K562 (cell line): ENCODE results near the gene RMP24.

ENCODE experiments used
- ATAC-seq: fragments of 200-7000 bp; cut with Tn5 transposase; 3 replicates; pipeline ENCODE4 v1.9.1; 2020; ENCODE audit warnings: moderate library complexity
- BruUV-seq: library from RNA; stranded (reverse); fragments of 400-500 nt; replicated peaks from 2 replicates; lab custom pipeline; 2021; lab: Mats Ljungman, UMichigan
- CTCF ChIA-PET: fragments of 300-600 bp; formaldehyde crosslinking; extraction: SDS; loops from one replicate; lab custom pipeline; 2021; ENCODE audit warnings: low intra/inter-chr PET ratio; lab: Yijun Ruan, JAX
- POLR2A ChIA-PET: fragments of 300-600, 350-650 bp; sonication (Branson Sonifier 250); formaldehyde crosslinking; extraction: SDS; loops from one replicate; lab custom pipeline; 2021; ENCODE audit warnings: antibody characterized with exemption, inconsistent platforms; lab: Yijun Ruan, JAX
- DNase-seq, 4 experiments: peaks; one replicate each; pipeline versions ENCODE4 v3.0.0 to v3.0.0-alpha.2; 2011 to 2018; ENCODE audit warnings: low spot score in 3 of 4, mixed read lengths in 3 of 4; ENCODE audit errors: extremely low read depth in 1 of 4
- FAIRE-seq: peaks from 2 replicates; lab custom pipeline; 2011; peaks lifted over from hg19 to GRCh38; lab: Jason Lieb, UNC
- H2AFZ ChIP-seq: 2 replicates; pipeline ENCODE4 v1.6.0; 2011; ENCODE audit warnings: low read depth, low read length, control low read depth, inconsistent platforms
- H3K27ac ChIP-seq: fragments of 200-600 bp; 3 replicates; pipeline ENCODE4 v1.8.0; 2011; ENCODE audit warnings: low read depth, mild to moderate bottlenecking, control low read depth, inconsistent platforms, low read length, moderate library complexity, mixed read lengths; ENCODE audit errors: extremely low read depth
- H3K27me3 ChIP-seq, 2 experiments: fragments of 300-600 bp in 1 of 2; 2 replicates in 1 of 2; 3 replicates in 1 of 2; pipeline versions ENCODE4 v1.6.0 to v1.8.0; 2011; ENCODE audit warnings: inconsistent platforms in 2 of 2, low read length in 2 of 2, mild to moderate bottlenecking in 1 of 2, mixed read lengths in 1 of 2, moderate library complexity in 1 of 2; ENCODE audit not compliant: control insufficient read depth in 2 of 2, insufficient read depth in 2 of 2
- H3K36me3 ChIP-seq: fragments of 300-600 bp; 3 replicates; pipeline ENCODE4 v1.8.0; 2011; ENCODE audit warnings: mild to moderate bottlenecking, low read length, inconsistent platforms; ENCODE audit not compliant: control insufficient read depth, insufficient read depth
- H3K4me1 ChIP-seq, 2 experiments: fragments of 200-600 bp in 1 of 2; replicated peaks in 1 of 2; 2 replicates in 1 of 2; 3 replicates in 1 of 2; pipeline versions ENCODE4 v1.5.1 to v1.8.0; 2011; ENCODE audit warnings: inconsistent platforms in 2 of 2, low read length in 2 of 2, mild to moderate bottlenecking in 1 of 2, mixed read lengths in 1 of 2, moderate library complexity in 1 of 2; ENCODE audit not compliant: control insufficient read depth in 2 of 2, insufficient read depth in 2 of 2
- H3K4me2 ChIP-seq: 2 replicates; pipeline ENCODE4 v1.6.1; 2011; ENCODE audit warnings: low read length, control low read depth, inconsistent platforms, mixed read lengths; ENCODE audit not compliant: insufficient read depth
- H3K4me3 ChIP-seq: fragments of 200-600 bp; sonication (generic), shearing (Covaris generic); 2 replicates; pipeline ENCODE4 v1.5.1; 2016; ENCODE audit warnings: control low read depth, inconsistent platforms
- H3K79me2 ChIP-seq: fragments of 200-600 bp; 3 replicates; pipeline ENCODE4 v1.8.0; 2011; ENCODE audit warnings: low read length, inconsistent platforms; ENCODE audit not compliant: control insufficient read depth, insufficient read depth
- H3K9ac ChIP-seq, 2 experiments: 2 replicates each; pipeline versions ENCODE4 v1.6.0 to v1.6.1; 2011; ENCODE audit warnings: low read depth in 2 of 2, low read length in 2 of 2, control low read depth in 1 of 2, inconsistent platforms in 1 of 2, mild to moderate bottlenecking in 1 of 2, mixed read lengths in 1 of 2; ENCODE audit not compliant: insufficient read depth in 1 of 2
- H3K9me1 ChIP-seq: one replicate; pipeline ENCODE4 v1.6.0; 2011; ENCODE audit warnings: inconsistent platforms, mild to moderate bottlenecking, low read length, moderate library complexity; ENCODE audit not compliant: control insufficient read depth, insufficient read depth
- H3K9me3 ChIP-seq: replicated peaks from 2 replicates; pipeline ENCODE4 v1.5.1; 2011; ENCODE audit warnings: low read depth, low read length, inconsistent platforms; ENCODE audit not compliant: control insufficient read depth, insufficient read depth
- H4K20me1 ChIP-seq: replicated peaks from 2 replicates; pipeline ENCODE4 v1.6.1; 2011; ENCODE audit warnings: low read length, inconsistent platforms, mixed read lengths; ENCODE audit not compliant: control insufficient read depth, insufficient read depth
- DIDO1 ChIP-seq: fragments of 450-650 bp; IDR thresholded peaks from 2 replicates; pipeline ENCODE4 v1.6.1; 2016; ENCODE audit warnings: low read depth, missing biosample characterization, missing genetic modification characterization
- E2F6 ChIP-seq, 2 experiments: IDR thresholded peaks; 2 replicates each; pipeline ENCODE4 v1.6.1; 2011; ENCODE audit warnings: borderline replicate concordance in 1 of 2, control low read depth in 1 of 2, low read depth in 1 of 2, low read length in 1 of 2, mild to moderate bottlenecking in 1 of 2, mixed read lengths in 1 of 2, moderate library complexity in 1 of 2; ENCODE audit not compliant: insufficient read depth in 1 of 2, insufficient read length in 1 of 2, poor library complexity in 1 of 2, severe bottlenecking in 1 of 2; ENCODE audit errors: extremely low read depth in 1 of 2
- HMG20A ChIP-seq: fragments of 450-650 bp; formaldehyde crosslinking; conservative IDR thresholded peaks from 2 replicates; pipeline ENCODE4 v1.4.0; 2020; ENCODE audit warnings: mild to moderate bottlenecking, mixed read lengths
- NR2C1 ChIP-seq, 2 experiments: fragments of 450-650 bp; IDR thresholded peaks; 2 replicates each; pipeline ENCODE4 v1.6.1; 2017; ENCODE audit warnings: mild to moderate bottlenecking in 2 of 2, antibody characterized with exemption in 1 of 2, inconsistent platforms in 1 of 2, missing compliant biosample characterization in 1 of 2, missing genetic modification characterization in 1 of 2
- XRCC4 ChIP-seq: IDR thresholded peaks from one replicate; pipeline ENCODE4 v1.6.1; 2011; ENCODE audit not compliant: insufficient read depth, insufficient read length; ENCODE audit errors: extremely low read depth
- ZC3H11A ChIP-seq: IDR thresholded peaks from 2 replicates; pipeline ENCODE4 v1.6.1; 2012; ENCODE audit warnings: low read depth, low read length, improper control_type of control experiment
- ZEB2 ChIP-seq: fragments of 450-650 bp; IDR thresholded peaks from 2 replicates; pipeline ENCODE4 v1.6.1; 2016
- ZFP30 ChIP-seq: fragments of 250-450 bp; sonication (Bioruptor Pico); IDR thresholded peaks from 2 replicates; pipeline ENCODE4 v1.8.0; 2022; ENCODE audit warnings: moderate library complexity, mild to moderate bottlenecking, inconsistent platforms, borderline replicate concordance
- ZNF324 ChIP-seq: fragments of 250-450 bp; sonication (Bioruptor Pico); IDR thresholded peaks from 2 replicates; pipeline ENCODE4 v1.4.0; 2020; ENCODE audit warnings: mild to moderate bottlenecking
- ZNF57 ChIP-seq: fragments of 450-650 bp; formaldehyde crosslinking; IDR thresholded peaks from 2 replicates; pipeline ENCODE4 v1.4.0; 2020; ENCODE audit warnings: mild to moderate bottlenecking, moderate library complexity
- WGBS: fragments of 100-300 bp; shearing (Covaris generic); methylation state at CpG from one replicate; pipeline ENCODE4 v1.1.6; 2016; ENCODE audit warnings: low coverage, mixed read lengths; ENCODE audit not compliant: insufficient coverage; ENCODE audit errors: missing lambda C conversion rate; 5-methylcytosine and 5-hydroxymethylcytosine counted together
- in situ Hi-C: fragments of 300-500 bp; cut with MboI; formaldehyde crosslinking; loops from 4 replicates; pipeline ENCODE4 v1.15.0; 2018; ENCODE audit warnings: inconsistent platforms, mixed read lengths
- intact Hi-C: fragments of 100-400 bp; cut with micrococcal nuclease; formaldehyde crosslinking; loops from 2 replicates; pipeline ENCODE4 v1.14.2; 2022

Gene RMP24

DNA sequence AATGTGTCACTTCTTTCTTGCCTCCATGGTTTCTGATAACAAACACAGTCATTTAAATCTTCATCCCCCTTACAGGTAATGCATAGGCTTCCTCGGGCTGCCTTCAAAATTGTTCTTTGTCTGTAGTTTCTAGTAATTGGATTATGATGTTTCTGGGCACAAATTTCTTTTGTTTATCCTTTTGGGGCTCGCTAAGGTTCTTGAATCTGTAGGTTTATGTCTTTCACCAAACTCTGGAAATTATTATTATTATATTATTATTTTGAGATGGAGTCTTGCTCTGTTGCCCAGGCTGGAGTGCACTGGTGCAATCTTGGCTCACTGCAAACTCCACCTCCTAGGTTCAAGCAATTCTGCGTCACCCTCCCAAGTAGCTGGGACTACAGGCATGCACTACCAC lies 16.3 kb upstream of the RMP24 start:
- in situ Hi-C loops (loop anchor here (10.0 kb wide), 2 partner anchors 201 to 571 kb away; no protein-coding TSS in a partner anchor), intact Hi-C loops (loop anchor here (10.0 kb wide), 2 partner anchors 571 to 721 kb away; no protein-coding TSS in a partner anchor)

DNA sequence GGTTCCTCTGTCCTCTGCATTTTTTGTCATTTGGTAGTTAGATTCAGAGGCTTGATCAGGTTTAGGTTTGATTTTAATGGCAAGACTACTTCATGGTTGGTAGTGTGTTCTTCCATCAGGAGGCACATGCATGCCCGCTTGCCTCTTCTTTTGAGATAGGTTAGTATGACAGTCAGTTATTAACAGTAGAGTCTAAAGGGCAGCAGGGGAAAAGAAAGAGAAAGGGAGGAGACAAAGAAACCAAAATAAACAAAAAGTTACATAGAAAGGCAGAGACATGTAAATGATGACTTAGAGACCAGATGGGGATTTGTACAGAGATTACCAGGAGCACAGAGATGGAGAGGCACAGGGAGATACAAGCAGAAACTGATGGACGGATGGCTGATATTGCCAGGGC lies 10.2 kb upstream of the RMP24 start:
- FAIRE-seq (no peak), ATAC-seq (no peak), DNase-seq (no peak)
- H3K27ac ChIP-seq: no peak overlapping the region
- TF ChIP-seq DIDO1 (tag) (no peak), ZC3H11A (no peak)
- H3K79me2 ChIP-seq: no peaks in the 10 kb centered on the region
- BruUV-seq: no TSS peak
- ChIA-PET POLR2A (no interaction called here), CTCF (no interaction called here)
- intact Hi-C loops: no loop called here
- no peak overlapping the region for H2AFZ ChIP-seq
- no peaks in the 10 kb centered on the region for H3K9me1 ChIP-seq
- no peaks in the 10 kb centered on the region for H3K4me1 ChIP-seq
- 0 out of 2 replicates have a peak, but pooled peaks cover 2% of the 10 kb centered on the region for H3K9me3 ChIP-seq
- in situ Hi-C loops: no loop called here
- 3% methylated on average over 2 of the region's 2 CpGs for WGBS
- H3K27me3 ChIP-seq: peaks cover 0 to 4% of the 10 kb centered on the region in 2 experiments; a peak in 1 of 5 replicates
- H3K9ac ChIP-seq: no peak overlapping the region
- H3K4me3 ChIP-seq: no peak overlapping the region
- no peaks in the 10 kb centered on the region for H4K20me1 ChIP-seq
- H3K36me3 ChIP-seq: no peaks in the 10 kb centered on the region
- H3K4me2 ChIP-seq: no peak overlapping the region

More for the DNA sequence above, 16.3 kb upstream of the RMP24 start:
- no peaks in the 10 kb centered on the region for H3K79me2 ChIP-seq
- H4K20me1 ChIP-seq: no peaks in the 10 kb centered on the region
- H3K4me2 ChIP-seq: no peak overlapping the region
- no TSS peak for BruUV-seq
- POLR2A ChIA-PET: no interaction called here
- H3K4me3 ChIP-seq: no peak overlapping the region
- 2% methylated on average over 3 of the region's 3 CpGs for whole genome bisulfite sequencing
- H2AFZ ChIP-seq: no peak overlapping the region
- H3K36me3 ChIP-seq: no peaks in the 10 kb centered on the region
- peaks cover 0 to 4% of the 10 kb centered on the region in 2 experiments; a peak in 1 of 5 replicates for H3K27me3 ChIP-seq
- DNase-seq (no peak), ATAC-seq (no peak), FAIRE-seq (no peak)
- H3K9me1 ChIP-seq: no peaks in the 10 kb centered on the region
- CTCF ChIA-PET: no interaction called here
- TF ChIP-seq ZNF324: no peak
- no peak for TF ChIP-seq HMG20A
- TF ChIP-seq ZNF57: no peak
- TF ChIP-seq ZFP30 (CRISPR knock-in tag): no peak
- TF ChIP-seq E2F6 (IDR thresholded peaks at IDR 0.05; ENCODE audit: borderline replicate concordance in 1 of 2, extremely low read depth in 1 of 2, insufficient read depth in 1 of 2, insufficient read length in 1 of 2, low read depth in 1 of 2, low read length in 1 of 2, poor library complexity in 1 of 2, severe bottlenecking in 1 of 2): no peak
- no peak for TF ChIP-seq ZEB2
- no peak for TF ChIP-seq XRCC4
- no peak for TF ChIP-seq NR2C1 (IDR thresholded peaks at IDR 0.05)
- no peak for TF ChIP-seq NR2C1 (tag; IDR thresholded peaks at IDR 0.05)
- TF ChIP-seq, all 486 proteins: peak for 0
- no peak overlapping the region for H3K9ac ChIP-seq
- H3K27ac ChIP-seq: no peak overlapping the region
- no peaks in the 10 kb centered on the region for H3K4me1 ChIP-seq
- no peaks in the 10 kb centered on the region for H3K9me3 ChIP-seq
